HG02623 (cell line): ENCODE data around the gene MEIKIN.

Source experiments
- ATAC-seq: cut with Tn5 transposase; IDR thresholded peaks from one replicate; pipeline ENCODE4 v1.9.1; 2021; ENCODE audit warnings: moderate library complexity; ENCODE audit not compliant: unreplicated experiment

MEIKIN gene

GRCh38 chr5:131945551-131946168 is at the start of gene MEIKIN:
Gene MEIKIN, minus strand, starts transcription at chr5:131945663. Its CDS starts 158 bp downstream, at chr5:131945505.
- no peak for ATAC-seq

GRCh38 chr5:131994533-131995226 is 49.2 kb upstream of the MEIKIN start:
- no peak for ATAC-seq

GRCh38 chr5:131994090-131994489 is 48.6 kb upstream of the MEIKIN start:
- no peak for ATAC-seq

- no peak for ATAC-seq
These were observed 48.2 kb upstream of the MEIKIN start for GRCh38 chr5:131993676-131994075.

- ATAC-seq = no peak
These were observed 46.9 kb upstream of the MEIKIN start for GRCh38 chr5:131992370-131992769.

GRCh38 chr5:131991593-131992324 is 46.3 kb upstream of the MEIKIN start:
- ATAC-seq = no peak

GRCh38 chr5:131990716-131991115 is 45.3 kb upstream of the MEIKIN start:
- no peak for ATAC-seq

- ATAC-seq = no peak
These were observed 43.1 kb upstream of the MEIKIN start for GRCh38 chr5:131988601-131989000.

GRCh38 chr5:131987251-131987650 is 41.8 kb upstream of the MEIKIN start:
- ATAC-seq = no peak

GRCh38 chr5:131986161-131986912 is 40.9 kb upstream of the MEIKIN start:
- ATAC-seq = no peak

- no peak for ATAC-seq
These were observed 39.6 kb upstream of the MEIKIN start for GRCh38 chr5:131984956-131985665.

- no peak for ATAC-seq
These were observed 37.8 kb upstream of the MEIKIN start for GRCh38 chr5:131983244-131983771.

- ATAC-seq = no peak
These were observed 36.1 kb upstream of the MEIKIN start for GRCh38 chr5:131981516-131981915.

GRCh38 chr5:131980696-131981095 is 35.2 kb upstream of the MEIKIN start:
- ATAC-seq = no peak

GRCh38 chr5:131979816-131980215 is 34.4 kb upstream of the MEIKIN start:
- no peak for ATAC-seq

- no peak for ATAC-seq
These were observed 31.7 kb upstream of the MEIKIN start for GRCh38 chr5:131977212-131977604.

GRCh38 chr5:131976414-131977211 is 31.1 kb upstream of the MEIKIN start:
- no peak for ATAC-seq

- no peak for ATAC-seq
These were observed 29.7 kb upstream of the MEIKIN start for GRCh38 chr5:131974956-131975726.

- ATAC-seq = no peak
These were observed 29.1 kb upstream of the MEIKIN start for GRCh38 chr5:131974622-131974955.
